ENCODE data around the gene PRELP.
A peak's percentile ranks its signal among the peaks of the same experiment; 100 is the strongest.

The PRELP gene

GRCh38 chr1:203435615-203436014 is 40.0 kb upstream of the PRELP start:
- Histone ChIP-seq H3K36me3 (ENCODE audit: control insufficient read depth, insufficient read depth, low read length) (no peaks in the 10 kb centered on the region), H3K27me3 (replicated peaks; ENCODE audit: control insufficient read depth, insufficient read depth, low read length) (no peaks in the 10 kb centered on the region; the same call in 1 of the 2 replicates), H3K4me3 (replicated peaks; ENCODE audit: low read depth, low read length) (no peak overlapping the region)
- no peak for DNase-seq (ENCODE audit: extremely low read depth, insufficient read length)
- TF ChIP-seq CTCF (IDR thresholded peaks at IDR 0.05; ENCODE audit: insufficient read depth, low read length, poor library complexity, severe bottlenecking) = no peak

- Histone ChIP-seq H3K4me3 (replicated peaks; ENCODE audit: low read depth, low read length) (no peak overlapping the region), H3K36me3 (ENCODE audit: control insufficient read depth, insufficient read depth, low read length) (no peaks in the 10 kb centered on the region), H3K27me3 (replicated peaks; ENCODE audit: control insufficient read depth, insufficient read depth, low read length) (no peaks in the 10 kb centered on the region; the same call in 1 of the 2 replicates)
- DNase-seq (ENCODE audit: extremely low read depth, insufficient read length) = no peak
- no peak for TF ChIP-seq CTCF (IDR thresholded peaks at IDR 0.05; ENCODE audit: insufficient read depth, low read length, poor library complexity, severe bottlenecking)
Observed at GRCh38 chr1:203437696-203438315, 37.8 kb upstream of the PRELP start.

- no peaks in the 10 kb centered on the region; the same call in 1 of the 2 replicates for H3K27me3 ChIP-seq (replicated peaks; ENCODE audit: control insufficient read depth, insufficient read depth, low read length)
- no peak overlapping the region for H3K4me3 ChIP-seq (replicated peaks; ENCODE audit: low read depth, low read length)
- H3K36me3 ChIP-seq (ENCODE audit: control insufficient read depth, insufficient read depth, low read length) = no peaks in the 10 kb centered on the region
- TF ChIP-seq CTCF (IDR thresholded peaks at IDR 0.05; ENCODE audit: insufficient read depth, low read length, poor library complexity, severe bottlenecking) = no peak
- no peak for DNase-seq (ENCODE audit: extremely low read depth, insufficient read length)
Observed at GRCh38 chr1:203439131-203439730, 36.4 kb upstream of the PRELP start.

GRCh38 chr1:203440771-203441170 is 34.8 kb upstream of the PRELP start:
- Histone ChIP-seq H3K4me3 (replicated peaks; ENCODE audit: low read depth, low read length) (no peak overlapping the region), H3K36me3 (ENCODE audit: control insufficient read depth, insufficient read depth, low read length) (no peaks in the 10 kb centered on the region), H3K27me3 (replicated peaks; ENCODE audit: control insufficient read depth, insufficient read depth, low read length) (no peaks in the 10 kb centered on the region)
- peak; percentile 22 for DNase-seq (ENCODE audit: extremely low read depth, insufficient read length)
- peak; percentile 54 for TF ChIP-seq CTCF (IDR thresholded peaks at IDR 0.05; ENCODE audit: insufficient read depth, low read length, poor library complexity, severe bottlenecking)

- no peak for DNase-seq (ENCODE audit: extremely low read depth, insufficient read length)
- no peaks in the 10 kb centered on the region for H3K27me3 ChIP-seq (replicated peaks; ENCODE audit: control insufficient read depth, insufficient read depth, low read length)
- TF ChIP-seq CTCF (IDR thresholded peaks at IDR 0.05; ENCODE audit: insufficient read depth, low read length, poor library complexity, severe bottlenecking) = no peak
Observed at GRCh38 chr1:203441766-203442165, 33.8 kb upstream of the PRELP start.

More at GRCh38 chr1:203441766-203442165, 33.8 kb upstream of the PRELP start:
- no peak overlapping the region for H3K4me3 ChIP-seq (replicated peaks; ENCODE audit: low read depth, low read length)
- H3K36me3 ChIP-seq (ENCODE audit: control insufficient read depth, insufficient read depth, low read length) = no peaks in the 10 kb centered on the region
